Posterior vena cava (tissue), 2 donors: ENCODE data around the gene MCCC2. TPM values are rescaled to one million over a fixed set of nuclear protein-coding genes. Genes with fewer than 3 reads are reported as not detected.

Experiments
- DNase-seq: peaks from one replicate; pipeline ENCODE4 v3.0.0-alpha.2; 2020; ENCODE audit warnings: low spot score
- intact Hi-C, 2 donors: fragments of 100-400 bp; cut with DNase I; formaldehyde crosslinking; loops; one replicate each; pipeline versions ENCODE4 v1.14.1 to v1.14.2; 2022 to 2023
- total RNA-seq, 2 donors: library from RNA; stranded (reverse); fragmentation: NEBNext Ultra II Directional; extraction: Animal tissue kit (Norgen Biotek cat#: 25700); gene quantifications; one replicate each; pipeline ENCODE4 v1.2.1, GENCODE V29; 2021
- donor health status: DM: yes; HTN: yes; CAD: no.
- donor health status: DM: yes; HTN: yes; CAD: no.

MCCC2 gene
- total RNA-seq, 2 donors from 2014 or later, result 19.3 to 20.0 TPM

DNA sequence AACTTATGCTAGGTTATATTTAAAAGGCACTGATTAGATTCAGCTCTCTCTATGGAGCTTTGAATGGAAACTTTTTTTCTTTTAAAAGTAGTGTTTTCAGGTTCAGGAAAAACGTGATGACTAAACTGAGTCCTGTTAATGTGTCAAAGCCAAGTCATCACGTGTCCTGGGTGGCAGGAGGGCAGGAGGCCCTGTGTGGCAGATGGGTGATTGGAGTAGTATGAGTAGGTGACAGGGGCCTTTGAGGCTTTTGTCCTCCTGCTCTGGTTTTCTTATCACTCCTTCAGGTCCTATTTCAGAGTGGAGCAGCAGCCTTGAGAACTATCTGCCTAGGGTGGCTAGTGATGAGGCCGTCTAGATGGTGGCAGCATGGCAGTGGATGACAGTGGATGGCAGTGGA lies 114.3 kb downstream of the MCCC2 start:
- DNase-seq, result no peak
- intact Hi-C loops, result no loop called here

DNA sequence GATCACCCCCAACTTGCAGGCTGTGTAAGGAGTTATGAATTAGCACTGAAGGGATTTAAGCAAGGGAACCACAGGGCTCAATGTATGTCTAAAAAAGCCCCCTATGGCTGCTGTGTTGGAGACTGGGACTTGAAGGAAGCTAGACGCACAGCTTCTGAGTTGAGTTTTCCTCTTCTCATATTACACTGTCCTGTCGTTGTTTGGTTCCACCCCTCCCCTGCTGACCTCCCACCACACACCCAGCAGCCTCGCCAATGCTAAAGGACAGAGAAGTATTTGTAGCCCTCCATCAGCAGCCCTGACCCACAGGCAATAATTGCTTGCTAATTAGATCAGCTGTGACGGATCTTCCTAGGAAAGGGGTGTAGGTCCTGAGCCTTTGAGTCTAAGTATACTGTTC lies 116.8 kb downstream of the MCCC2 start:
- intact Hi-C loops, result no loop called here
- no peak for DNase-seq

DNA sequence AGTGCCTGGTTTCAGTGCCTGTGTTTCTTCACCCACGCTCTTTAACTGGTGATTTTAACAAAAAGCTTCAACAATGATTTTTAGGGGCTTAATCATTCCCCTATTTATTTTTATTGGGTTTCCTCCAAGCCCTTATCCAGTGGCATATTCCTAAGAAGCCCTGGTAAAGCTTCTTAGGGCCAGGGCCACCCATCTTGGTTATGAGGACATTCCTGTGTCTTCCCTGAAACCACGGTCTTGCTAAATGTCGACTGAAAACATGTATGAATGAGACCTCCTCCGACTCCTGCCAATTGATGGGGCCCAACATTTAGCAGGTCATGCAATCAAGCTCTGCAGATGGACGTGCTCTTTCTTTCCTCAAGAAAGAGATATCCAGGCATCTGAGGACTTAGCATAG lies 118.3 kb downstream of the MCCC2 start:
- no peak for DNase-seq
- intact Hi-C loops, result no loop called here

DNA sequence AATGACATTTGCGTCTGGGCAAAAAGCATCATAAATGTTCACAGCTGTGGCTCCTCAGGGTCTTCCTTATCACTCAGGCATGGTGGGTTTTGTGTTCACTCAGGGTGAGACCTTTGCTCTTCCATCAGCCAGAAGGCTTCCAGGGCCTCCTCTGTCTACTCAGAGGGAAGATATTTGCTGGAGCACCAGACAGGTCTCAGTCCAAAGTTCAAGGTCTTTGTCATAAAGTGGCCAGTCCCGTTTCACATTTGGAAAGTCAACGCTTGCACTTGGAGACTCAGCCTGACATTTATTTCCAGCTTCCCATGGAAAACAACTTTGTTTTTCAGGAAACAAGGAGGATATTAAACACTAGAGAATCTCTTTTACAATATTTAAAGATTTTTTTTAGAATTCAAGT lies 119.8 kb downstream of the MCCC2 start:
- intact Hi-C loops, result no loop called here
- DNase-seq, result no peak

Other genes starting within 250 kb of the MCCC2 start
- 10 to 100 TPM; 26.7 to 30.8 TPM for gene BDP1, start 131.7 kb upstream of the MCCC2 start, total RNA-seq
- gene CARTPT, start 131.9 kb downstream of the MCCC2 start, total RNA-seq, result not detected